ENCODE measurements around the gene SPSB4.

- TF ChIP-seq CTCF (IDR thresholded peaks at IDR 0.05) (no peak), POLR2AphosphoS5 (IDR thresholded peaks at IDR 0.05; ENCODE audit: low read depth, low read length) (no peak), TCF7L2 (IDR thresholded peaks at IDR 0.05; ENCODE audit: low read depth, low read length) (no peak), REST (IDR thresholded peaks at IDR 0.05; ENCODE audit: insufficient read depth in 1 of 2, low read depth in 2 of 2, low read length in 1 of 2) (no peak)
These were observed 7.8 kb downstream of the SPSB4 start for GRCh38 chr3:141058996-141059395.
